NT2/D1 (cell line): Measurements from ENCODE around the gene FBXO24.

Source experiments
- DNase-seq: peaks from one replicate; pipeline ENCODE4 v3.0.0-alpha.2; 2011; ENCODE audit warnings: low read depth, low spot score
- H3K27me3 ChIP-seq: 2 replicates; pipeline ENCODE4 v1.6.0; 2011; ENCODE audit warnings: mild to moderate bottlenecking; ENCODE audit not compliant: insufficient read length, insufficient read depth
- H3K36me3 ChIP-seq: 2 replicates; pipeline ENCODE4 v1.6.1; 2011; ENCODE audit warnings: mild to moderate bottlenecking, low read length, mixed read lengths; ENCODE audit not compliant: insufficient read depth, insufficient read length
- H3K4me1 ChIP-seq: 2 replicates; pipeline ENCODE4 v1.5.1; 2011; ENCODE audit not compliant: insufficient read depth, insufficient read length
- H3K4me3 ChIP-seq: 2 replicates; pipeline ENCODE4 v1.5.1; 2011; ENCODE audit warnings: low read depth; ENCODE audit not compliant: insufficient read length
- H3K9ac ChIP-seq: 2 replicates; pipeline ENCODE4 v1.6.0; 2011; ENCODE audit warnings: low read depth; ENCODE audit not compliant: insufficient read length
- H3K9me3 ChIP-seq: 2 replicates; pipeline ENCODE4 v1.5.1; 2011; ENCODE audit warnings: mild to moderate bottlenecking, low read length; ENCODE audit not compliant: insufficient read depth
- SUZ12 ChIP-seq: IDR thresholded peaks from 2 replicates; pipeline ENCODE4 v1.6.1; 2011; ENCODE audit not compliant: insufficient read length, insufficient read depth; ENCODE audit errors: extremely low read depth
- YY1 ChIP-seq: IDR thresholded peaks from 2 replicates; pipeline ENCODE4 v1.6.1; 2011; ENCODE audit not compliant: insufficient read length, insufficient read depth
- ZNF274 ChIP-seq: IDR thresholded peaks from 2 replicates; pipeline ENCODE4 v1.6.1; 2011; ENCODE audit warnings: mild to moderate bottlenecking, low read depth, low read length

FBXO24 gene

DNA sequence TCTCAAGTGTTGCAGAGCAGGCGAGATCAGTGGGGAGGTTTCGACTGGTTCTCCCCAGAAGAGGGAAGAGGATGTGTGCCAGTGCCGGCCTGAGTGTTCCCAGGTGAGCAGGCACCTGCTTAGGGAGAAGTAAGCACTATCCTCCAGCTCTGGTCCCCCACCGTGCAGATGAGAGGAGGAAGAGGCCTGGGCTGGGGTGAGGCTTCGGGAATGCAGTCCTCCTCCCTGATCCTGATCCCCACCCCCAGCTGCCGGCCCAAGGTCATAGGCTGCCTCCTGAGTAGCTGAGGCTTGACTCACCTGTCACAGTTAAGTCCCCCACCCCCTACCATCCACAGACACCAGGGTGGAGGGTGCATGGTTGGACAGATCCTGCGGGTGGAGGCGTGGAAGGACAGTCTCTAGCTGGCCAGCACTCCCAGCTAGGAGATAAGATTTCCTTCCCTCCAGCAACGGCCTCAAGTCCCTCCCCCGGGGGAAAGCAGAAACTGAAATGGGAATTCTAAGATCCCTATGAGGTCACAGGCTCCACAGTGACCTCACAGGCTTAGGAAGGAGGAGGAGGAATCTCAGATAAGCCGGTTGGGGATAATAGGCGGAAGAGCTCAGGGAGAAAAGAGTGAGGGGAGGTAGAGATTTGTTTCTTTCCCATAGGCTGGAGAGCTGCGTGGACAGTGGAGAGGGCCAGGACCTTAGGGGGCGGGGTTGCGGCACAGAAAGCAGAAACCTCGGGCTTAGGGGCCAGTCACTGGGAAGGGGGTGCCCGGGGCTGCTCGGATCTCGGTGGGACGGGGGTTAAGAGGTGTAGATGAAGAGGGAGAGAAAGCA is 1.2 kb upstream of the FBXO24 start:
- H3K4me1 ChIP-seq, result peaks cover 18% of the 10 kb centered on the region
- peaks cover 29% of the 10 kb centered on the region for H3K36me3 ChIP-seq
- H3K27me3 ChIP-seq, result no peaks in the 10 kb centered on the region
- no peaks in the 10 kb centered on the region for H3K9me3 ChIP-seq
- peak overlapping the region; percentile 93 for H3K9ac ChIP-seq
- TF ChIP-seq SUZ12 (no peak), YY1 (no peak), ZNF274 (no peak)
- H3K4me3 ChIP-seq, result peak overlapping the region; percentile 86
- DNase-seq, result no peak

DNA sequence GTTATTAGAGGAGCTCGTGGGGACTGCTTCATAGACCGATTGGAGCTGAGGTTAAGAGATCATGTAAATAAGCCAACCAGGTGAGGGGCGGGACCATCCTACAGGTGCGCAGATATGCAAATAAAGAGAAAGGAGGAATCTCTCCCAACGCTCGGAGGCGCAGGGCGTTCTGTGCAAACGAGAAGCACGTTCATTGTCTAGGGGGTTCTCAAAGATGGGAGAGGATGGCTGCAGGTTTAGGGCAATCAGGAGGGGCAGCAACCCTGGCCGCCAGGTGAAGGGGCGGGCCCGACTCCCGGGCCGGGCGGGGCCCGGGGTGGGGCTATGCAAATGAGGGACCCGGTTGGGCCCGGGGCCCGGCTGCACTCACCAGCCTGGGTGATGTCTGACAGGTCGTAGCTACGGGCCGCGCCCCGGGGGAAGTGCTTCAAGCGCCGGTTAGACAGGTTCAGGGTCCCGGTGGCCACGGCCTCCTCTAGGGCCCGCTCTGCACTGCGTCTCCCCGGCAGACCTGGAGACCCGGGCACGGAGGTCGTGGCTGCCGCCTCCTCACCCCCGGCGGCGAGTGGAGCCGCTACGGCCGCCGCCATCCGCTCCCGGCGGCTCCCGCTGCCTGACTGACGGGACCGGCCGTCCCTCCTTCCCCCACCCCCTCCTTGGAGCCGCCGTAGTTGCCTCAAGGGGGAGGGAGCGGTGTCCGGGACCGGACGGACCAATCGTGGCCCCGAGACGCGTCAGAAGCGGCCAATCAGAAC is 440 bp upstream of the FBXO24 start, which contains the start of gene LRCH4:
TSS of gene LRCH4 (minus strand) at position 619 of the 755 bp plus-strand sequence. CDS start at position 590, 29 bp downstream.
- Histone ChIP-seq H3K27me3 (no peaks in the 10 kb centered on the region), H3K36me3 (peaks cover 22% of the 10 kb centered on the region), H3K4me1 (peaks cover 24% of the 10 kb centered on the region), H3K9ac (peak within 1 kb of the TSS; percentile 93), H3K4me3 (peak within 1 kb of the TSS; percentile 86), H3K9me3 (no peaks in the 10 kb centered on the region)
- TF ChIP-seq SUZ12 (no peak), ZNF274 (no peak), YY1 (no peak)
- DNase-seq, result no peak

GRCh38 chr7:100588438-100588837 is 2.3 kb downstream of the FBXO24 start:
- no peak for TF ChIP-seq YY1
- no peak for TF ChIP-seq SUZ12
- no peak for TF ChIP-seq ZNF274
- H3K27me3 ChIP-seq, result no peaks in the 10 kb centered on the region

DNA sequence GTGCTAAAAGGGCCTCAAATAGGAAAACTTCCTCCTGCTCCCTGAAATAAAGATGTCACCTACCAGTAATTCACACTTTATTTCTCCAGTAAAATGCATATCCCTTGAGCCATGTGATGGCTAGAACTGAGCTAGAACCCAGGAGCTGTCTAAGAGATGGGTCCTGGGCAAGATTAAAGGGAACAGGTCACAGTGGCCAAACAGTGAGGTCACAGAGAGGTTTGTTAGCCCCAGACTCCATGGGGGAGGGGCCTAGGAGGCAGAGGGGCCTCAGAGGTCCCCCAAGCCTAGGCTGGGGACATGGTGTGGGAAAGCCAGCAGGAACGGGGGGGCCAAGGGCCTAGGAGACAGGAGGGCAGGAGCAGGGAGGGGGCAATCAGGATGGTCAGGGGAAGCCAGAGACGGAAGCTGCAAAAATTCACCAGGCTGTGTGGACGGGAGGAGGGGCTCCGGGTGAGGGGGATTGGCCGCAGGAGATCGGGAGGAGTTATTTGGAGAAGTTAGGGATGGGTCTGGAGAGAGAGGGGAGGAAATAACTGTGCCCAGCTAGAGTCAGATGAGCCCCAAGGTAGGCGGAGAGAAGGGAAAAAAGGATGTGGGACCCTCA is 3.3 kb downstream of the FBXO24 start:
- Histone ChIP-seq H3K4me3 (no peak overlapping the region), H3K4me1 (peaks cover 14% of the 10 kb centered on the region), H3K9me3 (no peaks in the 10 kb centered on the region), H3K9ac (peak overlapping the region; percentile 22), H3K27me3 (no peaks in the 10 kb centered on the region), H3K36me3 (no peaks in the 10 kb centered on the region)
- no peak for TF ChIP-seq YY1
- no peak for TF ChIP-seq SUZ12
- TF ChIP-seq ZNF274, result no peak
- no peak for DNase-seq

More at GRCh38 chr7:100588438-100588837, 2.3 kb downstream of the FBXO24 start:
- Histone ChIP-seq H3K4me3 (no peak overlapping the region), H3K4me1 (peaks cover 21% of the 10 kb centered on the region), H3K36me3 (no peaks in the 10 kb centered on the region), H3K9ac (no peak overlapping the region), H3K9me3 (no peaks in the 10 kb centered on the region)
- DNase-seq, result no peak

DNA sequence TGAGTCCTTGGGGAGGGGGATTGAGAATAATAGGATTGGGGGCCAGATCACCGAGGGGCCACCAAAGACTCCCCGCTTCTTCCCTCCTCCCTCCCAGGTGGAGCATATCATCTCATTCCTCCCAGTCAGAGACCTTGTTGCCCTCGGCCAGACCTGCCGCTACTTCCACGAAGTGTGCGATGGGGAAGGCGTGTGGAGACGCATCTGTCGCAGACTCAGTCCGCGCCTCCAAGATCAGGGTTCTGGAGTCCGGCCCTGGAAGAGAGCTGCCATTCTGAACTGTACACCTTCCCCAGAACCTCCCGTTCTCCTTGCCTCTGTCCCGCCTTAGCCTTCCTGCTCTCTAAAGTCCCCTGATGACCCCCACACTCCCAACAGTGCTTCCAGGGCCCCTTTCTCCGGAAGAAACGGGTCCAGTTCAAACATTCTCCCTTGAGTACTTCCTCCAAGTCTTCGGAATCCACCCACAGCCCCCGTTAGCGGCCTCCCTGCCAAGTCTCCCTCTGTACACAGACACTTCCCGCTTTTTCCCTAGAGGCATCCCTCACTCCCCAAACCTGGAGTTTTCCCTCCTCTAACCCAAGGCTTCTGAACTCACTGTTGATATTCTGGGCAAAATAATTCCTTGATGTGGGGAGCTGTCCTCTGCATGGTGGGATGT is 4.1 kb downstream of the FBXO24 start:
- Histone ChIP-seq H3K36me3 (no peaks in the 10 kb centered on the region), H3K4me1 (peaks cover 12% of the 10 kb centered on the region), H3K27me3 (no peaks in the 10 kb centered on the region), H3K9me3 (no peaks in the 10 kb centered on the region), H3K4me3 (no peak overlapping the region), H3K9ac (peak overlapping the region; percentile 32)
- DNase-seq, result no peak
- no peak for TF ChIP-seq ZNF274
- TF ChIP-seq YY1, result no peak
- TF ChIP-seq SUZ12, result no peak

GRCh38 chr7:100591596-100591995 is 5.5 kb downstream of the FBXO24 start:
- no peak for TF ChIP-seq ZNF274
- TF ChIP-seq YY1, result no peak
- TF ChIP-seq SUZ12, result no peak
- no peak overlapping the region for H3K9ac ChIP-seq
- H3K9me3 ChIP-seq, result no peaks in the 10 kb centered on the region
- H3K27me3 ChIP-seq, result no peaks in the 10 kb centered on the region
- peaks cover 9% of the 10 kb centered on the region for H3K36me3 ChIP-seq
- peaks cover 12% of the 10 kb centered on the region for H3K4me1 ChIP-seq
- no peak for DNase-seq
- no peak overlapping the region for H3K4me3 ChIP-seq

- Histone ChIP-seq H3K9ac (no peak overlapping the region), H3K4me1 (peaks cover 12% of the 10 kb centered on the region), H3K27me3 (no peaks in the 10 kb centered on the region), H3K4me3 (no peak overlapping the region), H3K9me3 (no peaks in the 10 kb centered on the region), H3K36me3 (peaks cover 9% of the 10 kb centered on the region)
- no peak for DNase-seq
- TF ChIP-seq ZNF274 (no peak), SUZ12 (no peak), YY1 (no peak)
These were observed 9.1 kb downstream of the FBXO24 start for GRCh38 chr7:100595188-100595587.
